HCT116 (cell line): Measurements from ENCODE around the gene RPS6KC1. TPM values are rescaled to one million over a fixed set of nuclear protein-coding genes. Genes with fewer than 3 reads are reported as not detected.

ENCODE experiments used
- ATAC-seq: fragments of 200-7000 bp; cut with Tn5 transposase; 2 replicates; pipeline ENCODE4 v1.9.1; 2020; ENCODE audit warnings: mild to moderate bottlenecking, moderate library complexity
- BruUV-seq: library from RNA; stranded (reverse); fragments of 400-500 nt; replicated peaks from 2 replicates; lab custom pipeline; 2021; lab: Mats Ljungman, UMichigan
- CTCF ChIA-PET: fragments of 300-600 bp; sonication (Branson Sonifier 250); formaldehyde crosslinking; loops from one replicate; lab custom pipeline; 2021; ENCODE audit warnings: antibody characterized with exemption; lab: Charles Lee
- POLR2A ChIA-PET: fragments of 300-600, 350-600 bp; sonication (Branson Sonifier 250); formaldehyde crosslinking; loops from one replicate; lab custom pipeline; 2021; ENCODE audit warnings: antibody characterized with exemption; lab: Charles Lee
- RAD21 ChIA-PET, 2 experiments: fragments of 300-600 bp; sonication (Branson Sonifier 250); formaldehyde crosslinking; loops; one replicate each; lab custom pipeline; 2023; ENCODE audit warnings: low total read pairs in 2 of 2; ENCODE audit not compliant: uncharacterized antibody in 2 of 2, unreplicated experiment in 2 of 2, low non-redundant PET in 1 of 2; lab: Charles Lee
- DNase-seq: peaks from one replicate; pipeline ENCODE4 v3.0.0-alpha.2; 2010; ENCODE audit warnings: low read depth, low spot score
- H2AFZ ChIP-seq: fragments of 200-600 bp; shearing (Covaris generic), sonication (generic); 2 replicates; pipeline ENCODE4 v1.6.1; 2017; ENCODE audit warnings: low read depth, mixed run types, mixed read lengths, antibody characterized with exemption, low read length; ENCODE audit not compliant: poor library complexity, severe bottlenecking
- H3K27ac ChIP-seq: 2 replicates; pipeline ENCODE4 v1.5.1; 2012; ENCODE audit warnings: low read depth, low read length
- H3K27me3 ChIP-seq: fragments of 200-600 bp; sonication (generic); 2 replicates; pipeline ENCODE4 v1.6.1; 2016; ENCODE audit warnings: mixed run types, low read length, mixed read lengths; ENCODE audit not compliant: insufficient read depth
- H3K36me3 ChIP-seq, 2 experiments: fragments of 200-500 bp in 1 of 2; fragments of 200-600 bp in 1 of 2; sonication (Bioruptor generic) in 1 of 2; sonication (generic) in 1 of 2; 2 replicates each; pipeline versions ENCODE4 v1.5.1 to v1.6.1; 2014 to 2016; ENCODE audit warnings: low read length in 2 of 2, inconsistent platforms in 1 of 2, mixed read lengths in 1 of 2, mixed run types in 1 of 2; ENCODE audit not compliant: insufficient read depth in 2 of 2, control insufficient read depth in 1 of 2
- H3K4me1 ChIP-seq, 2 experiments: fragments of 200-600 bp in 1 of 2; sonication (generic) in 1 of 2; 2 replicates each; pipeline versions ENCODE4 v1.5.1 to v1.6.1; 2012 to 2017; ENCODE audit warnings: low read length in 2 of 2, inconsistent platforms in 1 of 2, mild to moderate bottlenecking in 1 of 2, mixed read lengths in 1 of 2, mixed run types in 1 of 2, moderate library complexity in 1 of 2; ENCODE audit not compliant: insufficient read depth in 2 of 2, control insufficient read depth in 1 of 2
- H3K4me2 ChIP-seq: fragments of 200-600 bp; sonication (generic); 2 replicates; pipeline ENCODE4 v1.6.1; 2017; ENCODE audit warnings: mixed run types, low read length, mixed read lengths
- H3K4me3 ChIP-seq, 2 experiments: fragments of 200-600 bp in 1 of 2; sonication (generic) in 1 of 2; replicated peaks in 1 of 2; 2 replicates each; pipeline ENCODE4 v1.5.1; 2011 to 2016; ENCODE audit warnings: low read length in 2 of 2, control low read depth in 1 of 2, low read depth in 1 of 2, mild to moderate bottlenecking in 1 of 2, mixed read lengths in 1 of 2, mixed run types in 1 of 2
- H3K79me2 ChIP-seq: fragments of 200-600 bp; sonication (generic); 2 replicates; pipeline ENCODE4 v1.6.1; 2017; ENCODE audit warnings: mild to moderate bottlenecking, mixed run types, low read length, moderate library complexity, mixed read lengths; ENCODE audit not compliant: insufficient read depth
- H3K9ac ChIP-seq: fragments of 200-600 bp; sonication (generic); 2 replicates; pipeline ENCODE4 v1.6.1; 2016; ENCODE audit warnings: low read length, mixed read lengths
- H3K9me2 ChIP-seq: fragments of 200-600 bp; sonication (generic), shearing (Covaris generic); 2 replicates; pipeline ENCODE4 v1.6.1; 2017; ENCODE audit warnings: mixed run types, mild to moderate bottlenecking, moderate library complexity; ENCODE audit not compliant: insufficient read depth
- H3K9me3 ChIP-seq, 2 experiments: fragments of 200-500 bp in 1 of 2; fragments of 200-600 bp in 1 of 2; sonication (Bioruptor generic) in 1 of 2; sonication (generic) in 1 of 2; 2 replicates each; pipeline ENCODE4 v1.6.1; 2014 to 2017; ENCODE audit warnings: low read length in 2 of 2, mixed read lengths in 2 of 2, inconsistent platforms in 1 of 2, low read depth in 1 of 2, mild to moderate bottlenecking in 1 of 2, mixed run types in 1 of 2, moderate library complexity in 1 of 2; ENCODE audit not compliant: control insufficient read depth in 1 of 2, insufficient read depth in 1 of 2
- H4K20me1 ChIP-seq: fragments of 200-600 bp; sonication (generic), shearing (Covaris generic); 2 replicates; pipeline ENCODE4 v1.6.1; 2017; ENCODE audit warnings: mixed run types, mild to moderate bottlenecking, moderate library complexity; ENCODE audit not compliant: insufficient read depth
- CBX3 ChIP-seq: IDR thresholded peaks from 2 replicates; pipeline ENCODE4 v1.6.1; 2012; ENCODE audit warnings: low read depth
- ELF1 ChIP-seq: IDR thresholded peaks from 2 replicates; pipeline ENCODE4 v1.6.1; 2012; ENCODE audit warnings: low read depth, borderline replicate concordance
- EZH2 ChIP-seq: fragments of 200-600 bp; sonication (generic); IDR thresholded peaks from 2 replicates; pipeline ENCODE4 v1.6.1; 2017; ENCODE audit warnings: antibody characterized with exemption, mixed run types
- EZH2phosphoT487 ChIP-seq: fragments of 200-600 bp; IDR thresholded peaks from 2 replicates; pipeline ENCODE4 v1.6.1; 2018; ENCODE audit warnings: antibody characterized with exemption, borderline replicate concordance
- FOSL1 ChIP-seq: IDR thresholded peaks from 2 replicates; pipeline ENCODE4 v1.6.1; 2012; ENCODE audit warnings: low read depth
- JUND ChIP-seq: IDR thresholded peaks from 2 replicates; pipeline ENCODE4 v1.6.1; 2012
- POLR2A ChIP-seq: IDR thresholded peaks from 2 replicates; pipeline ENCODE4 v1.7.0; 2011; ENCODE audit warnings: borderline replicate concordance; ENCODE audit not compliant: insufficient read depth, insufficient read length; ENCODE audit errors: extremely low read depth
- POLR2AphosphoS5 ChIP-seq: IDR thresholded peaks from 2 replicates; pipeline ENCODE4 v1.6.1; 2011; ENCODE audit warnings: mild to moderate bottlenecking, low read depth, low read length, moderate library complexity
- RAD21 ChIP-seq: IDR thresholded peaks from 2 replicates; pipeline ENCODE4 v1.6.1; 2012; ENCODE audit warnings: low read depth, mild to moderate bottlenecking
- SIN3A ChIP-seq: IDR thresholded peaks from 2 replicates; pipeline ENCODE4 v1.6.1; 2012; ENCODE audit warnings: low read depth
- SRF ChIP-seq: IDR thresholded peaks from 2 replicates; pipeline ENCODE4 v1.6.1; 2012; ENCODE audit warnings: low read depth
- YY1 ChIP-seq: IDR thresholded peaks from 2 replicates; pipeline ENCODE4 v1.6.1; 2011; ENCODE audit warnings: low read length, low read depth, moderate library complexity, mild to moderate bottlenecking; ENCODE audit not compliant: insufficient replicate concordance; ENCODE audit errors: extremely low read depth
- ZBTB33 ChIP-seq: IDR thresholded peaks from 2 replicates; pipeline ENCODE4 v1.6.1; 2011; ENCODE audit warnings: mild to moderate bottlenecking, low read length, moderate library complexity; ENCODE audit not compliant: insufficient replicate concordance; ENCODE audit errors: extremely low read depth
- ZFX ChIP-seq: fragments of 450-650 bp; IDR thresholded peaks from 2 replicates; pipeline ENCODE4 v1.6.1; 2017
- ZNF274 ChIP-seq: fragments of 200-500 bp; sonication (Bioruptor generic); IDR thresholded peaks from 2 replicates; pipeline ENCODE4 v1.6.1; 2014; ENCODE audit warnings: mild to moderate bottlenecking, low read depth, low read length, inconsistent platforms
- intact Hi-C: fragments of 100-400 bp; cut with micrococcal nuclease; formaldehyde crosslinking; loops from 2 replicates; pipeline ENCODE4 v1.10.0; 2022
- total RNA-seq: library from RNA; stranded (reverse); gene quantifications from one replicate; pipeline ENCODE4 v1.2.1, GENCODE V29; 2021; ENCODE audit not compliant: unreplicated experiment
- TF ChIP-seq, protein P1 (sequence below): IDR thresholded peaks from 2 replicates; pipeline ENCODE4 v1.6.1; 2012; ENCODE audit warnings: low read depth
- TF ChIP-seq, protein P2 (sequence below): IDR thresholded peaks from 2 replicates; pipeline ENCODE4 v1.6.1; 2012

RPS6KC1 gene
- total RNA-seq, 1 experiment from 2014 or later: 15.9 TPM

DNA sequence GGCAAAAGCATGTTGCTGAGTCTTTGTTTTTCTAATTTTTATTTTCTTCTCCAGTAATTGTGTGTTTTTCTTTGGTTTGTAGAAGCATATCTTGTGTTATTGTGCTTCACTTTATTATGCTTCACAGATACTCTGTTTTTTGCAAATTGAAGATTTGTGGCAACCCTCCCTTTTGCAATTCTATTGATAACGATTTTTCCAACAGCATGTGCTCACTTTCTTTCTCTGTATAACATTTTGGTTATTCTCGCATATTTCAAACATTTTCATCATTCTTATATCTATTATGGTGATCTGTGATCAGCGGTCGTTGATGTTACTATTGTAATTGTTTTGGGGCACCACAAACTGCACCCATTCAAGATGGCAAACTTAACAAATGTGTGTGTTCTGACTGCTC lies 31.6 kb upstream of the RPS6KC1 start:
- H3K9ac ChIP-seq: no peak overlapping the region
- no peaks in the 10 kb centered on the region for H3K36me3 ChIP-seq
- TF ChIP-seq EZH2phosphoT487 (no peak), EZH2 (no peak), ZFX (no peak), ZNF274 (no peak), JUND (no peak), POLR2A (no peak), POLR2AphosphoS5 (no peak), SRF (no peak), YY1 (no peak), SIN3A (no peak), FOSL1 (no peak), ZBTB33 (no peak), ELF1 (no peak), CBX3 (no peak), RAD21 (no peak)
- TF ChIP-seq, protein P1, sequence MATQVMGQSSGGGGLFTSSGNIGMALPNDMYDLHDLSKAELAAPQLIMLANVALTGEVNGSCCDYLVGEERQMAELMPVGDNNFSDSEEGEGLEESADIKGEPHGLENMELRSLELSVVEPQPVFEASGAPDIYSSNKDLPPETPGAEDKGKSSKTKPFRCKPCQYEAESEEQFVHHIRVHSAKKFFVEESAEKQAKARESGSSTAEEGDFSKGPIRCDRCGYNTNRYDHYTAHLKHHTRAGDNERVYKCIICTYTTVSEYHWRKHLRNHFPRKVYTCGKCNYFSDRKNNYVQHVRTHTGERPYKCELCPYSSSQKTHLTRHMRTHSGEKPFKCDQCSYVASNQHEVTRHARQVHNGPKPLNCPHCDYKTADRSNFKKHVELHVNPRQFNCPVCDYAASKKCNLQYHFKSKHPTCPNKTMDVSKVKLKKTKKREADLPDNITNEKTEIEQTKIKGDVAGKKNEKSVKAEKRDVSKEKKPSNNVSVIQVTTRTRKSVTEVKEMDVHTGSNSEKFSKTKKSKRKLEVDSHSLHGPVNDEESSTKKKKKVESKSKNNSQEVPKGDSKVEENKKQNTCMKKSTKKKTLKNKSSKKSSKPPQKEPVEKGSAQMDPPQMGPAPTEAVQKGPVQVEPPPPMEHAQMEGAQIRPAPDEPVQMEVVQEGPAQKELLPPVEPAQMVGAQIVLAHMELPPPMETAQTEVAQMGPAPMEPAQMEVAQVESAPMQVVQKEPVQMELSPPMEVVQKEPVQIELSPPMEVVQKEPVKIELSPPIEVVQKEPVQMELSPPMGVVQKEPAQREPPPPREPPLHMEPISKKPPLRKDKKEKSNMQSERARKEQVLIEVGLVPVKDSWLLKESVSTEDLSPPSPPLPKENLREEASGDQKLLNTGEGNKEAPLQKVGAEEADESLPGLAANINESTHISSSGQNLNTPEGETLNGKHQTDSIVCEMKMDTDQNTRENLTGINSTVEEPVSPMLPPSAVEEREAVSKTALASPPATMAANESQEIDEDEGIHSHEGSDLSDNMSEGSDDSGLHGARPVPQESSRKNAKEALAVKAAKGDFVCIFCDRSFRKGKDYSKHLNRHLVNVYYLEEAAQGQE: no peak
- TF ChIP-seq, protein P2, sequence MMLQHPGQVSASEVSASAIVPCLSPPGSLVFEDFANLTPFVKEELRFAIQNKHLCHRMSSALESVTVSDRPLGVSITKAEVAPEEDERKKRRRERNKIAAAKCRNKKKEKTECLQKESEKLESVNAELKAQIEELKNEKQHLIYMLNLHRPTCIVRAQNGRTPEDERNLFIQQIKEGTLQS: no peak
- H3K27me3 ChIP-seq: no peaks in the 10 kb centered on the region
- H3K9me3 ChIP-seq: no peaks in the 10 kb centered on the region
- no peak overlapping the region for H3K4me2 ChIP-seq
- ChIA-PET RAD21 (no interaction called here), POLR2A (no interaction called here), CTCF (no interaction called here)
- intact Hi-C loops: no loop called here
- no TSS peak for BruUV-seq
- DNase-seq (no peak), ATAC-seq (no peak)
- H3K4me3 ChIP-seq: no peak overlapping the region
- H3K79me2 ChIP-seq: peaks cover 8% of the 10 kb centered on the region
- no peak overlapping the region for H2AFZ ChIP-seq
- peaks cover 0 to 19% of the 10 kb centered on the region in 2 experiments; a peak in 2 of 4 replicates for H3K4me1 ChIP-seq
- no peaks in the 10 kb centered on the region for H4K20me1 ChIP-seq
- no peak overlapping the region for H3K27ac ChIP-seq
- H3K9me2 ChIP-seq: 0 out of 2 replicates have a peak, but pooled peaks cover 5% of the 10 kb centered on the region
